Neuron (in vitro differentiated cells): ENCODE results near the gene ZNF714.
"Not testable (repeated sequence)": the region's sequence is repeated elsewhere in the genome, so short reads cannot be mapped to it uniquely, and the experiment has no call there.

Experiments
- H2AFZ ChIP-seq: one replicate; pipeline ENCODE4 v1.6.1; 2013; ENCODE audit warnings: low read depth, mild to moderate bottlenecking, inconsistent platforms, low read length, moderate library complexity
- H3K27me3 ChIP-seq: one replicate; pipeline ENCODE4 v1.6.1; 2013; ENCODE audit warnings: low read length; ENCODE audit not compliant: insufficient read depth
- H3K36me3 ChIP-seq: one replicate; pipeline ENCODE4 v1.6.1; 2013; ENCODE audit warnings: low read length; ENCODE audit not compliant: insufficient read depth
- H3K4me1 ChIP-seq: one replicate; pipeline ENCODE4 v1.6.1; 2013; ENCODE audit warnings: low read length; ENCODE audit not compliant: insufficient read depth
- H3K4me3 ChIP-seq: 2 replicates; pipeline ENCODE4 v1.5.1; 2013; ENCODE audit warnings: mild to moderate bottlenecking, low read length, moderate library complexity
- H3K9me3 ChIP-seq: one replicate; pipeline ENCODE4 v1.6.1; 2013; ENCODE audit warnings: low read length

Gene ZNF714

DNA sequence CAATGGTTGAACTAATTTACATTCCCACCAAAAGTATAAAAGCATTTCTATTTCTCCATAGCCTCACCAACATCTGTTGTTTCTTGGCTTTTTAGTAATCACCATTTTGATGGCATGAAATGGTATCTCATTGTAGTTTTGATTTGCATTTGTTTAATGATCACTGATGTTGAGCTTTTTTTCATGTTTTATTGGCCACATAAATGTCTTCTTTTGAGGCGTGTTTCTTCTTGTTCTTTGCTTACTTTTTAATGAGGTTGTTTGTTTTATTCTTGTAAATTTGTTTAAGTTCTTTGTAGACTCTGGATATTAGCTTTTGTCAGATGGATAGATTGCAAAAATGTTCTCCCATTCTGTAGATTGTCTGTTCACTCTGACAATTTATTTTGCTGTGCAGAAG lies 28.2 kb downstream of the ZNF714 start:
- H3K4me3 ChIP-seq: no peak overlapping the region
- no peaks in the 10 kb centered on the region for H3K27me3 ChIP-seq
- peaks cover 28% of the 10 kb centered on the region for H3K9me3 ChIP-seq
- H2AFZ ChIP-seq: no peak overlapping the region
- H3K36me3 ChIP-seq: peaks cover 48% of the 10 kb centered on the region
- H3K4me1 ChIP-seq: no peaks in the 10 kb centered on the region

DNA sequence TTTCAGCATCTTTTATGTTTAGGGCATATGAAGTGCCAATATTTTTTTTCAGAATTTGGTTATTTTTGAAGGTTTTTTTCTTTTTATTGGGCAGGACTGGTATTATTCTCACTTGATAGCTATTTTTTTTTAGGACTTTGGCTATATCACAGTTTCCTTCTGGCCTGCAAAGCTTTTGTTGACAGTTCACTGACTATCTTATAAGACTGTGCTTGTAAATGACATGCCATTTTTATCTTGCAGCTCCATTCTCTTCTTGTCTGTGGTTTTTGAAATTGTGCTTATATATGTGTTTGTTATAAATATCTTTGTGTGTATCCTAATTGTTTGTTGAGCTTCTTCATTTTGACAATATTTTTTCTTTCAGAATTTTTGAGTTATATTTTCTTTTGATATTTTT lies 33.4 kb downstream of the ZNF714 start:
- H3K4me1 ChIP-seq: no peaks in the 10 kb centered on the region
- no peaks in the 10 kb centered on the region for H3K27me3 ChIP-seq
- no peak overlapping the region for H3K4me3 ChIP-seq
- no peak overlapping the region for H2AFZ ChIP-seq
- H3K36me3 ChIP-seq: peaks cover 57% of the 10 kb centered on the region
- H3K9me3 ChIP-seq: peaks cover 32% of the 10 kb centered on the region

GRCh38 chr19:21117041-21117907 lies 35.3 kb downstream of the ZNF714 start:
- Histone ChIP-seq H2AFZ (no peak overlapping the region), H3K27me3 (no peaks in the 10 kb centered on the region), H3K9me3 (peaks cover 32% of the 10 kb centered on the region), H3K4me1 (no peaks in the 10 kb centered on the region), H3K36me3 (peaks cover 61% of the 10 kb centered on the region), H3K4me3 (no peak overlapping the region)

- H3K27me3 ChIP-seq: no peaks in the 10 kb centered on the region
- H3K4me1 ChIP-seq: no peaks in the 10 kb centered on the region
- peaks cover 11% of the 10 kb centered on the region for H3K36me3 ChIP-seq
- peaks cover 2% of the 10 kb centered on the region for H3K9me3 ChIP-seq
- no peak overlapping the region for H3K4me3 ChIP-seq
- H2AFZ ChIP-seq: no peak overlapping the region
These were observed 44.1 kb downstream of the ZNF714 start for GRCh38 chr19:21126078-21126477.

DNA sequence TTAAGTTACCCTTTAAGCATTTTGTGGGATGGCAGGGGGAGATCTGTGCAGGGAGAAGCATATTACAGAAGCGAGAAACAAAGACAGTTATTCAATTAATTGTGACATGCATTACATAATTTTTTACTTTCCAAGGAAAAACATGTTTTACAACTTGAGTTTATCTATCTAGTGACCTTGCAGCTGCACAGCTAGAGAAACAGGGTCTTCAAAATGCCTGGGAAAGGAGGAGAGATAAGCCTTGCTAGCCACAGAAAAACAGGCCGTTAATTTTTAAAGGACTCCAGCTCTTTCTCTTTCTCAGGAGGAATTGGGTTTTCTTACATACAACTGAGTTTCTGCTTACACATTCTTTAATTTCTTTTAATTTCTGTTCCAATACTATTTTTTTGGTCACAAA lies 45.0 kb downstream of the ZNF714 start:
- Histone ChIP-seq H3K27me3 (no peaks in the 10 kb centered on the region), H3K4me1 (no peaks in the 10 kb centered on the region), H3K4me3 (no peak overlapping the region), H2AFZ (no peak overlapping the region), H3K36me3 (peaks cover 8% of the 10 kb centered on the region), H3K9me3 (peaks cover 2% of the 10 kb centered on the region)

- Histone ChIP-seq H3K4me1 (no peaks in the 10 kb centered on the region), H3K4me3 (no peak overlapping the region), H3K27me3 (no peaks in the 10 kb centered on the region), H3K9me3 (peaks cover 2% of the 10 kb centered on the region), H2AFZ (no peak overlapping the region), H3K36me3 (peaks cover 2% of the 10 kb centered on the region)
These were observed 45.9 kb downstream of the ZNF714 start for GRCh38 chr19:21127898-21128297.

- H3K4me1 ChIP-seq: no peaks in the 10 kb centered on the region
- no peak overlapping the region for H2AFZ ChIP-seq
- H3K27me3 ChIP-seq: no peaks in the 10 kb centered on the region
- no peaks in the 10 kb centered on the region for H3K9me3 ChIP-seq
- no peaks in the 10 kb centered on the region for H3K36me3 ChIP-seq
- H3K4me3 ChIP-seq: no peak overlapping the region
These were observed 47.1 kb downstream of the ZNF714 start for GRCh38 chr19:21128901-21129698.

GRCh38 chr19:21130097-21130775 lies 48.2 kb downstream of the ZNF714 start:
- Histone ChIP-seq H3K27me3 (no peaks in the 10 kb centered on the region), H3K36me3 (no peaks in the 10 kb centered on the region), H3K9me3 (no peaks in the 10 kb centered on the region), H3K4me1 (no peaks in the 10 kb centered on the region), H2AFZ (no peak overlapping the region), H3K4me3 (no peak overlapping the region)

- Histone ChIP-seq H2AFZ (no peak overlapping the region), H3K9me3 (no peaks in the 10 kb centered on the region), H3K27me3 (no peaks in the 10 kb centered on the region), H3K36me3 (no peaks in the 10 kb centered on the region), H3K4me1 (no peaks in the 10 kb centered on the region), H3K4me3 (no peak overlapping the region)
These were observed 51.6 kb downstream of the ZNF714 start for GRCh38 chr19:21133633-21134032.

DNA sequence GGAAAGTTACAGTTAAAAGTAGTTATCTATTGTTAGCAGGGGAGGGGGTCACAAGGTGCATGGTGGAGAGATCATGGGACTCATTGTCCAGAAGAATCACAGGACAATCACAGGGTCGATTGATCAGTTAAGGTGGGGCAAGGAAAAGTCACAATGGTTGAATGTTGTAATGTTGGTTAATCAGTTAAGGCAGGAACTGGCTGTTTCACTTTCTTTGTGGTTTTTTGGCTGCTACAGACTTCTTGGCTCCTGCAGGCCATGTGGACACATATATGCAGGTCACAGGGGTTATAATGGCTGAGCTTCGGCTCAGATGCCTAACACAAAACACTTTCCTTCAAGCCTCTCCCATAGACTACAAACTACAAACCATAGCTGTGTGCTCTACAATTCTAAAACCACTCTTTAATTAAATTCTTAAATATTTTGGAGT lies 52.9 kb downstream of the ZNF714 start:
- H3K36me3 ChIP-seq: no peaks in the 10 kb centered on the region
- no peak overlapping the region for H3K4me3 ChIP-seq
- no peaks in the 10 kb centered on the region for H3K4me1 ChIP-seq
- no peaks in the 10 kb centered on the region for H3K27me3 ChIP-seq
- H2AFZ ChIP-seq: no peak overlapping the region
- H3K9me3 ChIP-seq: no peaks in the 10 kb centered on the region

- Histone ChIP-seq H3K4me3 (no peak overlapping the region), H2AFZ (no peak overlapping the region), H3K27me3 (no peaks in the 10 kb centered on the region), H3K4me1 (no peaks in the 10 kb centered on the region), H3K36me3 (no peaks in the 10 kb centered on the region), H3K9me3 (no peaks in the 10 kb centered on the region)
These were observed 53.4 kb downstream of the ZNF714 start for GRCh38 chr19:21135433-21135832.

GRCh38 chr19:21138130-21138529 lies 56.1 kb downstream of the ZNF714 start:
- no peak overlapping the region for H3K4me3 ChIP-seq
- peaks cover 2% of the 10 kb centered on the region for H3K4me1 ChIP-seq

GRCh38 chr19:21141006-21141405 lies 59.0 kb downstream of the ZNF714 start:
- Histone ChIP-seq H3K36me3 (peaks cover 28% of the 10 kb centered on the region), H3K9me3 (peaks cover 12% of the 10 kb centered on the region)
- H3K4me1 ChIP-seq, H2AFZ ChIP-seq, H3K4me3 ChIP-seq, H3K27me3 ChIP-seq: not testable (repeated sequence)

More at GRCh38 chr19:21138130-21138529, 56.1 kb downstream of the ZNF714 start:
- Histone ChIP-seq H3K27me3 (no peaks in the 10 kb centered on the region), H3K9me3 (no peaks in the 10 kb centered on the region), H3K36me3 (no peaks in the 10 kb centered on the region), H2AFZ (no peak overlapping the region)
